Naive thymus-derived CD4-positive, alpha-beta T cell (primary cell): ENCODE data around the gene ROBO1. TPM values are rescaled to one million over a fixed set of nuclear protein-coding genes. Genes with fewer than 3 reads are reported as not detected.
"Not testable (repeated sequence)": the region's sequence is repeated elsewhere in the genome, so short reads cannot be mapped to it uniquely, and the experiment has no call there.

Experiments
- ATAC-seq: fragments of 150-1000 bp; cut with Tn5 transposase; 2 replicates; pipeline ENCODE4 v1.10.0; 2021; ENCODE audit warnings: mild to moderate bottlenecking, moderate library complexity
- CTCF ChIA-PET: fragments of 350-600 bp; sonication (Branson Sonifier 250); formaldehyde crosslinking; loops from one replicate; lab custom pipeline; 2021; ENCODE audit warnings: antibody characterized with exemption; lab: Charles Lee
- POLR2A ChIA-PET: fragments of 350-600 bp; sonication (Branson Sonifier 250); formaldehyde crosslinking; loops from one replicate; lab custom pipeline; 2021; ENCODE audit warnings: antibody characterized with exemption, inconsistent platforms; lab: Charles Lee
- DNase-seq, 9 donors: peaks; one replicate each; pipeline versions ENCODE4 v3.0.0 to v3.0.0-alpha.2; 2020 to 2022; ENCODE audit warnings: mixed read lengths in 1 of 9
- H3K27ac ChIP-seq: one replicate; pipeline ENCODE4 v1.7.0; 2013; ENCODE audit warnings: mild to moderate bottlenecking, low read depth, low read length, moderate library complexity
- H3K27me3 ChIP-seq, 2 donors: one replicate each; pipeline ENCODE4 v1.7.0; 2013; ENCODE audit warnings: low read length in 2 of 2, mild to moderate bottlenecking in 2 of 2, moderate library complexity in 2 of 2; ENCODE audit not compliant: control insufficient read depth in 2 of 2, insufficient read depth in 2 of 2
- H3K36me3 ChIP-seq, 3 experiments: 1 replicate in 2 of 3; 2 replicates in 1 of 3; pipeline ENCODE4 v1.7.0; 2013; ENCODE audit warnings: low read length in 3 of 3, mild to moderate bottlenecking in 3 of 3, moderate library complexity in 1 of 3; ENCODE audit not compliant: insufficient read depth in 3 of 3, control insufficient read depth in 2 of 3
- H3K4me1 ChIP-seq, 2 donors: one replicate each; pipeline ENCODE4 v1.7.0; 2013; ENCODE audit warnings: low read length in 2 of 2, mild to moderate bottlenecking in 2 of 2, moderate library complexity in 1 of 2; ENCODE audit not compliant: control insufficient read depth in 2 of 2, insufficient read depth in 2 of 2
- H3K4me3 ChIP-seq: 2 replicates; pipeline ENCODE4 v1.7.0; 2013; ENCODE audit warnings: mild to moderate bottlenecking, low read length
- H3K9me3 ChIP-seq, 3 experiments: 1 replicate in 2 of 3; 2 replicates in 1 of 3; pipeline ENCODE4 v1.7.0; 2013; ENCODE audit warnings: low read length in 3 of 3; ENCODE audit not compliant: control insufficient read depth in 2 of 3
- H3K27ac Mint-ChIP-seq, 9 donors: one replicate each; pipeline ENCODE4 v1.8.0; 2020 to 2022; ENCODE audit warnings: mixed read lengths in 9 of 9, mild to moderate bottlenecking in 8 of 9, moderate library complexity in 5 of 9, inconsistent platforms in 2 of 9
- H3K27me3 Mint-ChIP-seq, 5 donors: one replicate each; pipeline ENCODE4 v1.8.0; 2021 to 2022; ENCODE audit warnings: mixed read lengths in 5 of 5, mild to moderate bottlenecking in 1 of 5
- H3K36me3 Mint-ChIP-seq, 5 donors: one replicate each; pipeline ENCODE4 v1.8.0; 2020 to 2022; ENCODE audit warnings: mixed read lengths in 5 of 5, mild to moderate bottlenecking in 3 of 5, inconsistent platforms in 1 of 5
- H3K4me1 Mint-ChIP-seq, 7 donors: one replicate each; pipeline ENCODE4 v1.8.0; 2020 to 2022; ENCODE audit warnings: mixed read lengths in 7 of 7, mild to moderate bottlenecking in 3 of 7, inconsistent platforms in 1 of 7
- H3K4me3 Mint-ChIP-seq, 10 donors: one replicate each; pipeline ENCODE4 v1.8.0; 2020 to 2022; ENCODE audit warnings: mild to moderate bottlenecking in 10 of 10, mixed read lengths in 10 of 10, moderate library complexity in 6 of 10, inconsistent platforms in 2 of 10
- H3K9me3 Mint-ChIP-seq, 11 donors: one replicate each; pipeline ENCODE4 v1.8.0; 2020 to 2022; ENCODE audit warnings: mixed read lengths in 11 of 11, mild to moderate bottlenecking in 4 of 11, inconsistent platforms in 1 of 11, moderate library complexity in 1 of 11
- intact Hi-C, 2 donors: fragments of 100-400 bp; cut with micrococcal nuclease; formaldehyde crosslinking; loops; one replicate each; pipeline ENCODE4 v1.15.1; 2023
- polyA plus RNA-seq, 2 donors: library from polyadenylated mRNA; unstranded; fragments of 300-500 nt; fragmentation: Illumina TruSeq; gene quantifications; one replicate each; pipeline ENCODE4 v1.2.3, GENCODE V29; 2021
- total RNA-seq, 6 experiments: library from RNA in 5 of 6; stranded (reverse) in 5 of 6; gene quantifications; 1 replicate in 5 of 6; 2 replicates in 1 of 6; pipeline ENCODE4 v1.2.3 and lab custom pipeline; 2021 to 2026

ROBO1 gene
- total and polyA plus RNA-seq, 7 experiments from 2014 or later = 0.08 to 0.59 (median 0.26) TPM; not detected in 2

DNA sequence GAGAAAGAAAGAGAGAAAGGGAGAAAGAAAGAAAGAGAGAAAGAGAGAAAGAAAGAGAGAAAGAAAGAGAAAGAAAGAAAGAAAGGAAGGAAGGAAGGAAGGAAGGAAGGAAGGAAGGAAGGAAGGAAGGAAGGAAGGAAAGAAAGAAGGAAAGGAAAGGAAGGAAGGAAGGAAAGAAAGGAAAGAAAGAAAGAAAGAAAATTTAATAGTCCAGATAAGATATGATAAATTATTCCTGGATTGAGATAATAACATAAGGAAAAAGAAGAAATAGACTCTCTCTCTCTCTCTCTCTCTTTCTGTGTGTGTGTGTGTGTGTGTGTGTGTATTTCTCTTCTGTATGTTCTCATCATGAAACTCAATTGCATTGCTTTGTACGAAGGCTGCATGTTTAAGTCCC lies 883.2 kb downstream of the ROBO1 start:
- POLR2A ChIA-PET, H3K4me1 Mint-ChIP-seq, H3K36me3 Mint-ChIP-seq, H3K27ac ChIP-seq, ATAC-seq, H3K4me1 ChIP-seq, H3K9me3 Mint-ChIP-seq, H3K36me3 ChIP-seq, CTCF ChIA-PET, H3K4me3 ChIP-seq, H3K4me3 Mint-ChIP-seq, intact Hi-C loops, H3K9me3 ChIP-seq, DNase-seq, H3K27me3 ChIP-seq, H3K27ac Mint-ChIP-seq, H3K27me3 Mint-ChIP-seq: not testable (repeated sequence)

DNA sequence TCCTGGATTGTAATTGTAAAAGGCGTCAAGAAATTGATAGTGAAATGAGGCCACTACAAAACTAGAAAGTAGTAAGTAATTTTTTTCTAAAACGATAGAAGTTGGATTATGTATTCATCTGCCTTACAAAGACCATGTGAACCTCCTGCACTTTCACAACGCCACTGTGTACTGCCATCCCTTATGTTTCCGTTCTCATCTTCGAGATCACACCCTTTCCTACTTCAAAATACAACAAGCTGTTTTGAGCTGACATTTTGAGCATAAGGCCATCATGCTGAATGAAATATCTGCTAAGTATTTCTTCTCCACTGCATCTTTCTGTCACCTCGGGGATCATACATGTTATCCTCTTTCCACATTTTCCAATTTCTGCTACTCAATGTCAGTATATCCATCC lies 885.5 kb downstream of the ROBO1 start:
- no peak overlapping the region for H3K27ac Mint-ChIP-seq
- no peaks in the 10 kb centered on the region for H3K4me1 Mint-ChIP-seq
- Histone ChIP-seq H3K4me1 (no peaks in the 10 kb centered on the region), H3K36me3 (no peaks in the 10 kb centered on the region), H3K27me3 (no peaks in the 10 kb centered on the region), H3K27ac (no peak overlapping the region), H3K9me3 (no peaks in the 10 kb centered on the region), H3K4me3 (no peak overlapping the region)
- POLR2A ChIA-PET = no interaction called here
- intact Hi-C loops = no loop called here
- H3K36me3 Mint-ChIP-seq = no peaks in the 10 kb centered on the region
- CTCF ChIA-PET = no interaction called here
- H3K9me3 Mint-ChIP-seq = peaks cover 0 to 7% (median 3%) of the 10 kb centered on the region in 11 donors
- DNase-seq = no peak
- H3K27me3 Mint-ChIP-seq = no peaks in the 10 kb centered on the region
- no peak for ATAC-seq
- H3K4me3 Mint-ChIP-seq = no peak overlapping the region

DNA sequence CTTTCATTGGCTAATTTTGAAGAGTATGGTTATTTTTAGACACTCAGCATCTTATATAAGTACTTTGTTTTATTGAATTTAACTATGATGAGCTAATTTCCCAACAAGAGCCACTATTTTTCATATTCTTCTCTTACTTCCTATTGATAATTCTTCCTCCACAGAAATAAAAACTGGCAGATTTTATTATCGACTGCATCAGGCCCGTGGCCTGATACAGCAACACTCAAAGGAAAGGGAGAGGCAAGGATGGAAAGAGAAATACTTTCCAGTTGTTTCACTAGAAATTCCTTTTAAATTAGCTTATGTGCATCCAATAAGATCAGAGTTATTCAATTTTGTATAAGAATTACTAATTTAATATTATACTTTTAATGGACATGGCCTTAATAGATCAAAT lies 886.3 kb downstream of the ROBO1 start:
- ATAC-seq = no peak
- Histone ChIP-seq H3K36me3 (no peaks in the 10 kb centered on the region), H3K4me3 (no peak overlapping the region), H3K4me1 (no peaks in the 10 kb centered on the region), H3K9me3 (no peaks in the 10 kb centered on the region), H3K27ac (no peak overlapping the region), H3K27me3 (no peaks in the 10 kb centered on the region)
- H3K9me3 Mint-ChIP-seq = peaks cover 0 to 7% (median 3%) of the 10 kb centered on the region in 11 donors
- no peaks in the 10 kb centered on the region for H3K4me1 Mint-ChIP-seq
- H3K36me3 Mint-ChIP-seq = no peaks in the 10 kb centered on the region
- no peak for DNase-seq
- ChIA-PET POLR2A (no interaction called here), CTCF (no interaction called here)
- intact Hi-C loops = no loop called here
- no peak overlapping the region for H3K27ac Mint-ChIP-seq
- H3K27me3 Mint-ChIP-seq = no peaks in the 10 kb centered on the region
- no peak overlapping the region for H3K4me3 Mint-ChIP-seq

DNA sequence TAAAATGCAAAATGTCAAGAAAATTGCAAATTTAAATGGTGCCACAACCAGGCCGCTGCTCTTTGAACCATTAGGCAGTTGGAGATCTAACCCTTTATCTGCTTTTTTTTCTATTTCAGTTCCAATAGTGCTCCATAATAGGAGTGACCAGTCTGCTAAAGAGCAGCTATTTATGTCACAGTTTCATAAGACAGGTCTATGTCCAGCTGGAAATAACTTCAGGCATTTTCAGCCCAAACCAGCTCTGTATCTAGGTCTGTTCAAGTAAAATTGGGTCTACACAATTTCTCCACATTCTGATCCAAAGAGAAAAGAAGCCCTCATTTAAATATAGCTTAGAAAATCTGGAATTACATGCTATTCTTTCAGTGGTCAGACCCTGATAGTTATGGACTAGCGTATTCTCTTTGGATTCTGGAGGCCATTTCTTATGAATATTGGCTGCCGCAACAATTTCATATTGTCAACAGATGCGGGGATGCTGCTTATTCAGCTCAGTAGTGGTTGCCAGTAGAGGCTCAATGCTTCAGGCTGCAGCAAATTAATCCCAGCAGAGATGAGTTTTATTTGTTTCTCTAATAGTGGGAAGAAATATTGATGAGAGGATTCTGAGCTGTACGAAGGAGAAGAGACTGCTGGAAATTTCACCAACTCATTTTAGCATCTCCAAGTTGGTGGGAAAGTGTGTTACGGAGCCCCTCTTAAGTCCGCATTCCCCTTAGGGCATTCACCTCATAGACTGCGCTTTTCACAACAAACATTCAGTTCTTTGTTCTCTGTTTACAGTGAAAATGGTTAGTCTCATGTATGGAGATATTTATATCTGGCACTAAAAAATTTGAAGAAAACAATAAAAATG lies 887.0 kb downstream of the ROBO1 start:
- H3K27me3 ChIP-seq = no peaks in the 10 kb centered on the region
- H3K27ac ChIP-seq = no peak overlapping the region
- H3K4me3 Mint-ChIP-seq = no peak overlapping the region
- no peak overlapping the region for H3K27ac Mint-ChIP-seq
- intact Hi-C loops = no loop called here
- POLR2A ChIA-PET = no interaction called here
- CTCF ChIA-PET = no interaction called here
- H3K4me1 Mint-ChIP-seq = no peaks in the 10 kb centered on the region
- no peaks in the 10 kb centered on the region for H3K36me3 ChIP-seq
- H3K9me3 Mint-ChIP-seq = peaks cover 0 to 7% (median 3%) of the 10 kb centered on the region in 11 donors
- no peak for ATAC-seq
- H3K36me3 Mint-ChIP-seq = no peaks in the 10 kb centered on the region
- H3K27me3 Mint-ChIP-seq = no peaks in the 10 kb centered on the region
- no peak overlapping the region for H3K4me3 ChIP-seq
- no peaks in the 10 kb centered on the region for H3K9me3 ChIP-seq
- no peak for DNase-seq
- no peaks in the 10 kb centered on the region for H3K4me1 ChIP-seq

DNA sequence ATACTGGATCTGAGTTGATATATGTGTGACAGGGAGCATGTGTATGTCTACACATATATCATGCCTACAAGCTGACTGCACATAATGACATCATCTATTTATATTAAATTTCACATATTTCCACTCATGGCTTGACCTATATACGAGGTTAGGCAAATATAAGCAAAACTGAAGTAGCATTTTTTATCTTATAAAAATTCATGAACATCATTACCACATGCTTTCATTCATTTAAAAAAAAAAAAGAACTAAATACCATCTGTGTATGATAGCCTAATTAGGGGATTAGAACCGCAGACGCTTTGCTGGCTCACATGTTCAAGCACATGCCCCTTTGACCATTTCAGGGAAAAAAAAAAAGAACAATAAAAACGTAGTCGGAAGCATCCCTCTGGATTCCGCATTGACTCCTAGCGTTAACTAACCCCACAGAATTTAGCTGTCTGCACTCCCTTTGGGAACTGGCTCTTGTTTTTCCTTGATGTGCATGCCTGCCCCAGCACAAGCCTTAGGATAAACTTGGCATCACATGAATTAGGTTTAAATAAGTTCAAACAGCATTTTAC lies 888.4 kb downstream of the ROBO1 start:
- ATAC-seq = no peak
- Histone ChIP-seq H3K27ac (no peak overlapping the region), H3K4me1 (no peaks in the 10 kb centered on the region), H3K4me3 (no peak overlapping the region), H3K27me3 (no peaks in the 10 kb centered on the region), H3K9me3 (no peaks in the 10 kb centered on the region), H3K36me3 (no peaks in the 10 kb centered on the region)
- intact Hi-C loops = no loop called here
- CTCF ChIA-PET = no interaction called here
- Mint-ChIP-seq H3K27ac (no peak overlapping the region), H3K4me1 (no peaks in the 10 kb centered on the region), H3K4me3 (no peak overlapping the region), H3K36me3 (no peaks in the 10 kb centered on the region), H3K27me3 (no peaks in the 10 kb centered on the region), H3K9me3 (peaks cover 0 to 10% (median 3%) of the 10 kb centered on the region in 11 donors)
- no peak for DNase-seq
- POLR2A ChIA-PET = no interaction called here

DNA sequence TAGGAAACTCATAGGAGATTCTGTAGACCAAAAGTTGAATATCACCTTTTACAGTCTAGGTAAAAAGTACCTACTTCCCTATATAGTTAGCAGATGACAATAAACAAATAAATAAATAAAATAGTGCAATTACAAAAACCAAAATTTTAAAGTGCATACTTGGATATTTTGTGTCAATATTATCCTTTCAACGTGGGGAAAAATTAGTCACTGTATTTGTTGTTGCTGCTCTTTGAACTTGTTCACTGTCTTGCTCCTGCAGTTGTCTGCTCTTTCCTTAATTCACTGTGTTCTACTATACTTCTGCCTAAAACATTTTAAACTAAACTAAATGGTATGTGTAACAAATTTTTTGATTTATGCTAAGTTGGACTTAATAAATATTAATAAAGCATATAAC lies 889.0 kb downstream of the ROBO1 start:
- no peak overlapping the region for H3K27ac ChIP-seq
- no peaks in the 10 kb centered on the region for H3K36me3 Mint-ChIP-seq
- H3K4me3 ChIP-seq = no peak overlapping the region
- DNase-seq (no peak), ATAC-seq (no peak)
- H3K27ac Mint-ChIP-seq = no peak overlapping the region
- H3K4me1 Mint-ChIP-seq = no peaks in the 10 kb centered on the region
- no peak overlapping the region for H3K4me3 Mint-ChIP-seq
- H3K9me3 ChIP-seq = no peaks in the 10 kb centered on the region
- ChIA-PET CTCF (no interaction called here), POLR2A (no interaction called here)
- no peaks in the 10 kb centered on the region for H3K4me1 ChIP-seq
- H3K36me3 ChIP-seq = no peaks in the 10 kb centered on the region
- H3K9me3 Mint-ChIP-seq = peaks cover 0 to 10% (median 1%) of the 10 kb centered on the region in 11 donors
- intact Hi-C loops = no loop called here
- H3K27me3 ChIP-seq = no peaks in the 10 kb centered on the region
- H3K27me3 Mint-ChIP-seq = no peaks in the 10 kb centered on the region

DNA sequence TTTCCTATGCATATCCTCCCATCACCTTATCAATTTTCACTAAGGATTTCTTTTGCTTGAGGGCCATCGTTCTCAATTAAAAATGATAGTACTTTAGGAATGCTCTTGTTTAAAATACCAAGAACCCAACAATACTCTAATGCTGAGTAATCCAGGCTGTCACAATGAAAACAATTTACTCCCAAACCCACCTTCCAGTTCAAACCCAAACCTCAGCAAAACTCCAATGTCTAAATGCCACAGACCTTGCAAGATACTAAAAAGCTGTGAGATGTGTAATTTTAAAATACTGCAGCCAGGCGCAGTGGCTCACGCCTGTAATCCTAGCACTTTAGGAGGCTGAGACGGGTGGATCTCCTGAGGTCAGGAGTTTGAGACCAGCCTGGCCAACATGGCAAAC lies 889.8 kb downstream of the ROBO1 start:
- Histone ChIP-seq H3K4me1 (no peaks in the 10 kb centered on the region), H3K9me3 (no peaks in the 10 kb centered on the region), H3K27ac (no peak overlapping the region), H3K36me3 (no peaks in the 10 kb centered on the region), H3K27me3 (no peaks in the 10 kb centered on the region), H3K4me3 (no peak overlapping the region)
- Mint-ChIP-seq H3K9me3 (peaks cover 0 to 8% (median 1%) of the 10 kb centered on the region in 11 donors), H3K4me3 (no peak overlapping the region), H3K4me1 (no peaks in the 10 kb centered on the region), H3K36me3 (no peaks in the 10 kb centered on the region), H3K27ac (no peak overlapping the region), H3K27me3 (no peaks in the 10 kb centered on the region)
- intact Hi-C loops = no loop called here
- ChIA-PET CTCF (no interaction called here), POLR2A (no interaction called here)
- no peak for DNase-seq
- no peak for ATAC-seq
